Measurements from ENCODE around the gene RPL38. TPM values are rescaled to one million over a fixed set of nuclear protein-coding genes. Genes with fewer than 3 reads are reported as not detected.

RPL38 gene
- total RNA-seq, 4 donors from 2014 or later: 565 to 1,273 (median 679) TPM

DNA sequence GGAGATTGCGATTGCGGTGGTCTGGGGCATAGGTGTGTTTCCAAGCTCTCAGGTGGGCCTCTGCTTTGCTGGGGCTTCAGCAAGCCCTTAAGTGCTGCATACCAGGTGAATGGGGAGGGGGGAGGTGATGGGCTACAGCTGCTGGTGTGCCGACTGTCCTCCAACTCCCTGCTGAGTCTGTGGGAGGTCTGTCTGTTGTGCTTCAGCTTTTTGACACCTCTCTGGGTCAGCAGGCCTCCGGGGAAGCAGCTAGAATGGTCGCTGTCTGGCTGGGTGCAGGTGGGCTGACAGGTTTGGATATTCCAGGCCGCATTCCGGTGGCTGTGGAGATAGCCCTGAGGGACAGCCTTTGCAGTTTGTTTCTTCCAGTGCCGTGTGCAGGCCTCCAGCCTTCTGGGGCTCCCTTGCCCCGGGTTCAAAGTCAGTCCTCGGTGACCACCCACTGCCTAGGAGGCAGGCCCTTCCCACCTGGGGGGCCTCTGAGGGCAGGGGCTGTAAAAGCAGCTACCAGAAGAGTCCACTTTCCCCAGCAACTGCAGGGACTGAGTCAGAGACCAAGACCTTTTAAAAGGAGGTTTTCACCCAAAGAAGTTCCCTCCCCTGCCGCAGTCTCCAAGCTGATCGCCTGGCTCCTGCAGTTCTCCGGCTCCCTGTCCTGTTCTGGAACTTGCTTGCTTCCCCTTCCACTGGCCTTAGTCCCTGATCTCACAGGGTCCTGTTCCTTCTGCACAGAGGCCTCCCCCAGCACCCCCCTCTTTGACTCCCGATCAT lies 7.8 kb downstream of the RPL38 start:
- H3K4me3 ChIP-seq: peak overlapping the region; percentile 50
- DNase-seq (ENCODE audit: low spot score in 2 of 2): no peak
- WGBS: 66% methylated on average over 10 of the region's 14 CpGs

DNA sequence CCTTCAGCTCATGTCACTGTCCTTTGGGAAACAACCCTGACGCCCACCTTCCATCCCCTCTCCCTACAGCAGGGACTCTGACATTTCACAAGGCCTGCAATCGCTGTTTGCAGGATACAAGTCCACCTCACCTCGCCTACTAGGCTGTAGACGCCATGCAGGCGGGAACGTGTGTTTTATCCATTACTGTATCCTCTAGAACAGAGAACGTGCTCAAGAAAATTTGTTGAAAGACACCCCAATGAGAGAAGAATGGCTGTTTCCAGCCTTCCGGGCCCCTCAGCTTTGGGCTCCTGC lies 8.4 kb downstream of the RPL38 start:
- WGBS: 38% methylated on average over 8 of the region's 8 CpGs
- no peak for DNase-seq (ENCODE audit: low spot score in 2 of 2)
- Histone ChIP-seq H3K9me3 (no peaks in the 10 kb centered on the region), H3K27me3 (no peaks in the 10 kb centered on the region), H3K36me3 (peaks cover 30% of the 10 kb centered on the region), H3K27ac (no peak overlapping the region), H3K4me1 (peaks cover 72% of the 10 kb centered on the region), H3K4me3 (peak overlapping the region; percentile 50)
- TF ChIP-seq, protein P1, sequence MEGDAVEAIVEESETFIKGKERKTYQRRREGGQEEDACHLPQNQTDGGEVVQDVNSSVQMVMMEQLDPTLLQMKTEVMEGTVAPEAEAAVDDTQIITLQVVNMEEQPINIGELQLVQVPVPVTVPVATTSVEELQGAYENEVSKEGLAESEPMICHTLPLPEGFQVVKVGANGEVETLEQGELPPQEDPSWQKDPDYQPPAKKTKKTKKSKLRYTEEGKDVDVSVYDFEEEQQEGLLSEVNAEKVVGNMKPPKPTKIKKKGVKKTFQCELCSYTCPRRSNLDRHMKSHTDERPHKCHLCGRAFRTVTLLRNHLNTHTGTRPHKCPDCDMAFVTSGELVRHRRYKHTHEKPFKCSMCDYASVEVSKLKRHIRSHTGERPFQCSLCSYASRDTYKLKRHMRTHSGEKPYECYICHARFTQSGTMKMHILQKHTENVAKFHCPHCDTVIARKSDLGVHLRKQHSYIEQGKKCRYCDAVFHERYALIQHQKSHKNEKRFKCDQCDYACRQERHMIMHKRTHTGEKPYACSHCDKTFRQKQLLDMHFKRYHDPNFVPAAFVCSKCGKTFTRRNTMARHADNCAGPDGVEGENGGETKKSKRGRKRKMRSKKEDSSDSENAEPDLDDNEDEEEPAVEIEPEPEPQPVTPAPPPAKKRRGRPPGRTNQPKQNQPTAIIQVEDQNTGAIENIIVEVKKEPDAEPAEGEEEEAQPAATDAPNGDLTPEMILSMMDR (IDR thresholded peaks at IDR 0.05): no peak
- TF ChIP-seq POLR2A (IDR thresholded peaks at IDR 0.05): no peak
- TF ChIP-seq EP300 (IDR thresholded peaks at IDR 0.05): no peak
- no peak for TF ChIP-seq POLR2AphosphoS5 (IDR thresholded peaks at IDR 0.05)

More for the DNA sequence above, 7.8 kb downstream of the RPL38 start:
- Histone ChIP-seq H3K4me1 (peaks cover 72% of the 10 kb centered on the region), H3K27me3 (no peaks in the 10 kb centered on the region), H3K36me3 (peaks cover 33% of the 10 kb centered on the region), H3K27ac (no peak overlapping the region), H3K9me3 (no peaks in the 10 kb centered on the region)
- TF ChIP-seq EP300 (IDR thresholded peaks at IDR 0.05): no peak
- TF ChIP-seq POLR2A (IDR thresholded peaks at IDR 0.05): no peak
- TF ChIP-seq, protein P1 (IDR thresholded peaks at IDR 0.05): no peak
- TF ChIP-seq POLR2AphosphoS5 (IDR thresholded peaks at IDR 0.05): no peak

DNA sequence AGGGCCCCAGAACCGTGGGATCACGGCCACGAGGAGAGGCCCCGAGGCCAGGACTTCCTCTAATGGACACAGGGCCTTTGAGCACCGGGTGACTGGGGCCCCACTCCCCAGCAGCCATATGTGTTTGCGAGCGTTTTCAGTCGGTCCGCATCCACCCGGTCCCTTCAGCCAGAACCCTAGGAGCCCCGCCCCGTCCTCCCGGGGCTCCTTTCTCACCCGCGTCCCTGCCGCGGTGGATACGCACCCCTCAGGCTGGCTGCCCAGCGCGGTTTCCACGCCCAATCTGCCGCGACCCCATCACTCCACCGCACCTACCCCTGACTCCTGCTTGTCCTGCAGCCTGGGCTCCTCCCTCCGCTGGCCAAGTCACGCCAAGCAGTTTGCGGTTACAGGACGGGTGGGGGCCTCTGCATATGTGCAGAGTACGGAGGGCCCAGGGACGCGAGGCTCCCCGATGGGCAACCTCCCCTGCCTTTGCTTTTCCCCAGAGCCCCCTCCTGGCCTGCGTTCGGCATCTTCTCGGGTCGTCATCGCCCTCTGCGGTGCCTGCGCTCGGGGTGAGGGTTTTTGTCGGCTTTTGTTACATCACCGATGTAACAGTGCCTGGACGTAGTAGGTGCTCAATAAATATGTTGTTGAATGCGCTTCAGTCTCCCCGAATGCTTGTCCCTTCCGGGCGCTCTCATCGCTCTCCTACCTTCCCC lies 8.9 kb downstream of the RPL38 start:
- 4% methylated on average over 15 of the region's 48 CpGs for WGBS
- peaks cover 72% of the 10 kb centered on the region for H3K4me1 ChIP-seq
- TF ChIP-seq EP300 (IDR thresholded peaks at IDR 0.05) (no peak), POLR2A (IDR thresholded peaks at IDR 0.05) (no peak)
- TF ChIP-seq, protein P1 (IDR thresholded peaks at IDR 0.05): no peak

DNA sequence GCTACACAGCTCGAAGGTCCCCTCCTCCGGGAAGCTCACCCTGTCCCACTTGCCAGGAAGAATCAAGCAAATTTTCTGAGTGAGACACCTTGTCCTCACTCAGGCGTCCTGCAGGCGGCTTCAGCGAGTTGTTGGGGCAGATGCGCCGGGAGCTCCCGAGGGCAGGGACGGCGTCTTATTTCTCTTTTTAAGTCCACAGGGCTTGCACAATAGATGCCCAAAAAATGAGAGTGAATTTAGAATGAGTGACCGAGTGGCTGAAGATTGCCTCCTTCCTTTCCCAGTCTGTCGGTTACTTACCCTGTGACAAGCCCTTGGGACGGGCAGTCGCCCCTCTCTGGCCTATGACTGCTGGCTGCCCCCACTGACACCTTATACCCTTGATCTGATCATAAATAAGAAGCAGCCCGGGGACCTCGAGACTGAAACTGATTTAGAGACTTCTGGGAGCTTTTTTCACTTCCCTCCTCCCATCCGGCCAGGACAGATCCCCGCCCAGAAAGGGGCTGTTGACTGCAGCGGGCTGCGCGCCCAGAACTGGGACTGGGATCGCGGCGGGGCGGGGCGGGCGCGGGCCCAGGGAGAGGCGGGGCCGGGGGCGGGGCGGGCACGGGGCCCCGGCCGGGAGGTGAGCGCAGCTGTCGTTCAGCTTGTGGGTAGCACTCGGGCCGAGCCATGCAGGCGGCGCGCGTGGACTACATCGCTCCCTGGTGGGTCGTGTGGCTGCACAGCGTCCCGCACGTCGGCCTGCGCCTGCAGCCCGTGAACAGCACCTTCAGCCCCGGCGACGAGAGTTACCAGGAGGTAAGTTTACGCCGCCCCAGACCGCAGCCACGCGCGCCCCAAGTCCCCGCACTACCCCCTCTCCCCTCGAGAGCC lies 9.7 kb downstream of the RPL38 start, which contains the start of gene TTYH2:
TSS of gene TTYH2 (plus strand) at position 659 of the 879 bp plus-strand sequence. CDS start at position 676, 17 bp downstream.
- Histone ChIP-seq H3K36me3 (peaks cover 18% of the 10 kb centered on the region), H3K27ac (peak within 1 kb of the TSS; percentile 62), H3K4me1 (peaks cover 64% of the 10 kb centered on the region), H3K9me3 (no peaks in the 10 kb centered on the region), H3K4me3 (peak within 1 kb of the TSS; percentile 50), H3K27me3 (no peaks in the 10 kb centered on the region)
- TF ChIP-seq POLR2A (IDR thresholded peaks at IDR 0.05): peak in 1 of 2 donors; percentile 14
- peak in 1 of 3 donors; percentile 15 for TF ChIP-seq POLR2AphosphoS5 (IDR thresholded peaks at IDR 0.05)
- no peak for TF ChIP-seq EP300 (IDR thresholded peaks at IDR 0.05)
- TF ChIP-seq, protein P1 (IDR thresholded peaks at IDR 0.05): peak; percentile 19 to 28
- 1% methylated on average over 33 of the region's 62 CpGs for WGBS
- peak; percentile 92 to 93 for DNase-seq (ENCODE audit: low spot score in 2 of 2)

More for the DNA sequence above, 8.9 kb downstream of the RPL38 start:
- Histone ChIP-seq H3K9me3 (no peaks in the 10 kb centered on the region), H3K27me3 (no peaks in the 10 kb centered on the region), H3K27ac (peak overlapping the region; percentile 62), H3K36me3 (peaks cover 25% of the 10 kb centered on the region), H3K4me3 (peak overlapping the region; percentile 50)
- DNase-seq (ENCODE audit: low spot score in 2 of 2): no peak

All from suprapubic skin (tissue), 4 donors.